GM10266 (cell line): ENCODE data around the gene KHDRBS2.

Experiments
- DNase-seq: peaks from one replicate; pipeline ENCODE4 v3.0.0; 2012; ENCODE audit errors: extremely low spot score
- CTCF ChIP-seq: IDR thresholded peaks from 2 replicates; pipeline ENCODE4 v1.5.1; 2012; ENCODE audit warnings: mild to moderate bottlenecking, low read depth; ENCODE audit not compliant: control insufficient read depth, insufficient read depth; ENCODE audit errors: missing control alignments

KHDRBS2 gene

DNA sequence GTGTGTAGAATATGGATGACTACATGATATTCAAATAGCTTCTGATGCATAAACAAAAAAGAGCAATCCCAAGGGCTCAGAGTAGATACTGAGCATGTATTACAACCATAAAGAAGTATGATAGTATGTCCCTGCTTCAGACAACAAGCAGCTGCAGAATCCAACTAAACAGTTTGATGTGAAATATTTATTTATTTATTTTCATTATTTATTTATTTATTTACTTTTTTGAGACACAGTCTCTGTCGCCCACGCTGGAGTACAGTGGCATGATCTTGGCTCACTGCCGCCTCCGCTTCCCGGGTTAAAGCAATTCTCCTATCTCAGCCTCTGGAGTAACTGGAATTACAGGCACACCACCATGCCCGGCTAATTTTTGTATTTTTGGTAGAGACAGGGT, 384.3 kb downstream of the KHDRBS2 start:
- no peak for TF ChIP-seq CTCF
- DNase-seq: no peak

- TF ChIP-seq CTCF: no peak
- DNase-seq: no peak
Measured at GRCh38 chr6:61894536-61894935, 391.5 kb downstream of the KHDRBS2 start.

- TF ChIP-seq CTCF: no peak
- DNase-seq: no peak
Measured at GRCh38 chr6:61887423-61887822, 398.6 kb downstream of the KHDRBS2 start.

DNA sequence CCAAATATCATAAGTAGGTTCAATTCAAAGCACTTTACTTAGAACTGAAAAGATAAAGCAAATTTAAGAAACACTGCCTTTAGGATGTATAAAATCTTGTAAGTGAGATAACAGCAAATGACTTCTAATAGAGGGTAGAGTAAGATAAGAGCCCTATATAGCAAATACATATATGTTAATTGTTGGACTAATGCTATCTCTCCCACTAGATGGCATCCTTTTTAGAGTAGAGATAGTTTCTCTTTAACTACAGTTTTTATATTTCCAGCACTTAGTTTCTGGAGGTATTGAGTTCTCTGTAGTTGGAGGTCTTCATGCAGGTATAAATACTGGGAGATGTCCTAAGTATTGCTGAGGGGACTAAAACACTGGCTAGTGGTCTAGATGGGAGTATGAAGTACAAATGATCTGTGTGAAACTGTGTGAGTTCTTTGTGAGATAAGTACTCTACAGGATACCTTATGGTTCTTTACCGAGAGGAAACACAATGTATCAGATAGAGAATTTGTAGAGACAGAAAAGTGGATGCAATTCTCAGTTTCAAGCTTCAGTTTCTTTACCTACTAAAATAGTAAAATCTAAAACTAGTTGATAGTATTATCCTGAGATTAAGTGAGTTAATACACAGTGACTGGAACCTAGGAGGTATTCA, 399.3 kb downstream of the KHDRBS2 start:
- no peak for DNase-seq
- no peak for TF ChIP-seq CTCF

DNA sequence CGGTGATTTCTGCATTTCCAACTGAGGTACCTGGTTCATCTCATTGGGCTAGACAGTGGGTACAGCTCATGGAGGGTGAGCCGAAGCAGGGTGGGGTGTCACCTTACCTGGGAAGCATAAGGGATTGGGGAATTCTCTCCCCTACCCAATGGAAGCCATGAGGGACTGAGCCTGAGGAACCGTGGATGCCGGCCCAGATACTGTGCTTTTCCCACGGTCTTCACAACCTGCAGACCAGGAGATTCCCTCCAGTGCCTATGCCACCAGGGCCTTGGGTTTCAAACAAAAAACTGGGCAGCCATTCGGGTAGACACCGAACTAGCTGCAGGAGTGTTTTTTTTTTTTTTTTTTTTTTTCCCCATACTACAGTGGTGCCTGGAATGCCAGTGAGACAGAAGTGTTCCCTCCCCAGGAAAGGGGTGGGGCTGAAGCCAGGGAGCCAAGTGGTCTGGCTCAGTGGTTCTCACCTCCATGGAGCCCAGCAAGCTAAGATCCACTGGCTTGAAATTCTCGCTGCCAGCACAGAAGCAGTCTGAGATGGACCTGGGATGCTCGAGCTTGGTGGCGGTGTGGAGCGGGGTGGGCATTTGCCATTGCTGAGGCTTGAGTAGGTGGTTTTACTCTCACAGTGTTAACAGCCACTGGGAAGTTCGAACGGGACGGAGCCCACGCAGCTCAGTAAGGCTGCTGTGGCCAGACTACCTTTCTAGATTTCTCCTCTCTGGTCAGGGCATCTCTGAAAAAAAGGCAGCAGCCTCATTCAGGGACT, 416.2 kb downstream of the KHDRBS2 start:
- no peak for TF ChIP-seq CTCF
- DNase-seq: no peak

GRCh38 chr6:61868507-61869080, 417.4 kb downstream of the KHDRBS2 start:
- DNase-seq: no peak
- TF ChIP-seq CTCF: no peak

DNA sequence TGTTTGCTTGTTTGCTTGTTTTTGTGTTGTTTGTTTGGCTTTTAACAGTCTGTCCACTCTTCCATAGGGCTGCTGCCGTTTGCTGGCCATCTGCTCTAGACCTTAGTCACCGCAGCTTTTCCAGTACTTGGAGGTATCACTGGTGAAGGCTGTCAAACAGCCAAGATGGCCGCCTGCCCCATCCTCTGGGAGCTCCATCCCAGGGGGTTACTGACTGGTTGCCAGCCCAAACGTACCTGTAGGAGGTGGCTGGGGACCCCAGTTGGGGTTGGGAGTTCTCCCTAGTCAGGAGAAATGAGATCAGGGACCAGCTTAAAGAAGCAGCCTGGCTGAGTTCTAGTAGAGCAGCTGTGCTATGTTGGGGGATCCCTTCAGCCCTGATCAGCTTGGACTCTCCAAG, 418.4 kb downstream of the KHDRBS2 start:
- no peak for TF ChIP-seq CTCF
- no peak for DNase-seq
